ENCODE data around the gene PRG3.

The PRG3 gene

DNA sequence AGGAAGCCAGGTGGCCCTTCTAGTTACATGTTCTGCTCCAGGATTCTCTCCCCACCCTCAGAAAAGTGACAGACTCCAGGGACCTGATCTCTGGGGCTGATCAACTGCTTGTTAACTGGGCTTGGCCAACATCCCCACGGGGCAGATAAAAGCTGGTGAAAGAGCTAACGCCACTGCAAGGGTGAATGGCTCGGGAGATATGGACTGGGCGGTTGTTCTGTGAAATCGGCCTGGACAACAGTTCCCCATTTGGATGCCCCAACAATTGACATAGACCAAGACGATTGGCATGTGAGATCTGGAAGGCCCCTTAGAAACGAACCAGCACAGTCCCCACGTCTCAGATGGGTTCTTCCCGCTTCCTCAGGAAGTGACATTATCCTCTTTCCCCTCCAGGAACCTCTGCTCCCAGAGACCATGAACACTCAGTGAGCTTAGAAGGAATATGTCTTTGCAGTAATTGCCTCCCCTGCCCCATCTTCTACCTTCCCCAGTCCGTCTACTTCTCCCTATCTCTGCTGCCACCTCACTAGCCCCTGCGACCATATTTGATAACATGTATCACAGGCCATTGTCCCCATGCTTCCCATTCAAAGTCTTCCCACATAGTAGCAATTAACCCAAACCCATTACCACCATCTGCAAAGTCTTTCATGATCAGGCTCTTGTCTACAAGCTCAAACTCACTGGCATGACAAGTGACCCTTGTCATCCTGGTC lies 15.1 kb upstream of the PRG3 start:
- no peak overlapping the region for H3K4me3 ChIP-seq (ENCODE audit: low read length)
- TF ChIP-seq, protein P1, sequence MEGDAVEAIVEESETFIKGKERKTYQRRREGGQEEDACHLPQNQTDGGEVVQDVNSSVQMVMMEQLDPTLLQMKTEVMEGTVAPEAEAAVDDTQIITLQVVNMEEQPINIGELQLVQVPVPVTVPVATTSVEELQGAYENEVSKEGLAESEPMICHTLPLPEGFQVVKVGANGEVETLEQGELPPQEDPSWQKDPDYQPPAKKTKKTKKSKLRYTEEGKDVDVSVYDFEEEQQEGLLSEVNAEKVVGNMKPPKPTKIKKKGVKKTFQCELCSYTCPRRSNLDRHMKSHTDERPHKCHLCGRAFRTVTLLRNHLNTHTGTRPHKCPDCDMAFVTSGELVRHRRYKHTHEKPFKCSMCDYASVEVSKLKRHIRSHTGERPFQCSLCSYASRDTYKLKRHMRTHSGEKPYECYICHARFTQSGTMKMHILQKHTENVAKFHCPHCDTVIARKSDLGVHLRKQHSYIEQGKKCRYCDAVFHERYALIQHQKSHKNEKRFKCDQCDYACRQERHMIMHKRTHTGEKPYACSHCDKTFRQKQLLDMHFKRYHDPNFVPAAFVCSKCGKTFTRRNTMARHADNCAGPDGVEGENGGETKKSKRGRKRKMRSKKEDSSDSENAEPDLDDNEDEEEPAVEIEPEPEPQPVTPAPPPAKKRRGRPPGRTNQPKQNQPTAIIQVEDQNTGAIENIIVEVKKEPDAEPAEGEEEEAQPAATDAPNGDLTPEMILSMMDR (conservative IDR thresholded peaks at IDR 0.05; ENCODE audit: low read length): no peak
- no peak for DNase-seq (ENCODE audit: low read depth)

DNA sequence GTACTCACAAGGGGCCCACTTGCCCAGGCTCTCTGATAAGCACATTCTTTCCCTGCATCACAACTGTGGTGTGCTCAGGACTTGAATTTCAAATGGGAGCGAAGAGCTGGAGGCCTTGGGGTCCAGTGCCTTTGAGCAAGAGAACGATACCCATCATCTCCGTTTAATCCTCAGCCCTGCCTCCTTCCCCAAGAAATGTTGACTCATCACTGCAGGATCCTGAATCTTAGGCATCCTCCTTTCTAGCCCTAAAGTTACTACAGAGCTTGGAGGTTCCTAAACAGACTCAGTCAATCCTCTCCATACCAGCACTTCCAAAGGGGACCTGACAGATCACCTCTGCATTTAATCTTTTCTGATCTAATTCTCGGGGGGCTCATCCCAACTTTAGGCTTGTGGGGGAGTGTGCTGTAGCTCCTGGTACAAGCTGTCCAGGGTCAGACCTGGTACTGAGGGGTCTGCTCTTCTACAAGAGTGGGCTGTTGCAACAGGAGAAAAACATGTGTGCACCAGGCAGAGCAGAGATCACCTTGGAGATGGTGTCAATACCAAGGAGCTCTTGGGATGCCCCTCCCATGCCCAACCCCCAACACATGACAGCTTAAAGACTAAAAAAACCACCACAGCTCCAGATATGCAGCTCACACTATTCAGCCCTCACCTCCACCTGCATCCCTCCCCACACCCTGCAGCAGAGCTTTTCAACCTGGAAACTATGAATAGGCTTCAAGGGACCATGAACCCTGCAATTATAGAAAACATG lies 13.4 kb upstream of the PRG3 start:
- no peak for DNase-seq (ENCODE audit: low read depth)
- no peak overlapping the region for H3K4me3 ChIP-seq (ENCODE audit: low read length)

GRCh38 chr11:57392763-57393105 lies 11.8 kb upstream of the PRG3 start:
- TF ChIP-seq, protein P1 (conservative IDR thresholded peaks at IDR 0.05; ENCODE audit: low read length): no peak

More for the DNA sequence above, 13.4 kb upstream of the PRG3 start:
- TF ChIP-seq, protein P1 (conservative IDR thresholded peaks at IDR 0.05; ENCODE audit: low read length): no peak

GRCh38 chr11:57392066-57392762 lies 11.3 kb upstream of the PRG3 start:
- H3K4me3 ChIP-seq (ENCODE audit: low read length): no peak overlapping the region
- no peak for DNase-seq (ENCODE audit: low read depth)
- TF ChIP-seq, protein P1 (conservative IDR thresholded peaks at IDR 0.05; ENCODE audit: low read length): no peak

More at GRCh38 chr11:57392763-57393105, 11.8 kb upstream of the PRG3 start:
- no peak overlapping the region for H3K4me3 ChIP-seq (ENCODE audit: low read length)
- no peak for DNase-seq (ENCODE audit: low read depth)

DNA sequence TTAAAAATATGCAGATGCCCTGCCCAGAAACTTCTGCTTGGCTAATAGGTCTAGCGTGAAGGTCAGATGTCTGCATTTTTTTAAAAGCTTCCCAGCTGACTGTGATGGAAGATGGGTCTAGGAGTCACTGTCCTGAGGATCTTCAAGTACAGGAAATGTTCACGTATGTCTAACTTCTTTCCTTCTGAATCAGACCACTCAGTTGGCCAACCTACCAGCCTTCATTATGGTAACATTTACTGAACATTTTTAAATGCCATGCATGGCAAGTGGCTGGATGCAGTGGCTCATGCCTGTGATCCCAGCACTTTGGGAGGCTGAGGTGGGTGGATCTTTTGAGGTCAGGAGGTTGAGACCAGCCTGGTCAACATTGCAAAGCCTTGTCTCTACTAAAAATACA lies 10.6 kb upstream of the PRG3 start:
- TF ChIP-seq, protein P1 (conservative IDR thresholded peaks at IDR 0.05; ENCODE audit: low read length): no peak
- no peak overlapping the region for H3K4me3 ChIP-seq (ENCODE audit: low read length)
- DNase-seq (ENCODE audit: low read depth): no peak

DNA sequence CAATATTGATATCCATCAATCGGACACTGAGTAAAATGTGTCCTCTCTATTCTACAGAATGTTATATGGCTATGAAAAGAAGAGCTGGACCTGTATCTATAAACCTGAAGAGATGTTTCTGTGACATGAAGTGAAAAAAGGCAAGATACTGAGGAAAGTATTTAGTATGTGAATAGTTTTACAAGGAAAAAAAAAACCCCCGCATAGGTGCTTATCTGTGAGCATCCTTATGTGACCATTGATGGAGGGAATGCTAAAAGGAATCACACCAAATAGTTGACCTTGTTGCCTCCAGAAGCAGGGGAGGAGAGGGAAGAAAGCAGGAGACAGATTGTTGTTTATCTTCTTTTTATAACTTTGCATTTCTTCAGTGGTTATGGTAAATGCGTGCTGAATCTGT lies 10.2 kb upstream of the PRG3 start:
- DNase-seq (ENCODE audit: low read depth): no peak
- no peak overlapping the region for H3K4me3 ChIP-seq (ENCODE audit: low read length)
- TF ChIP-seq, protein P1 (conservative IDR thresholded peaks at IDR 0.05; ENCODE audit: low read length): no peak

All from AG10803 (cell line).